Epithelial cell of esophagus (primary cell): Measurements from ENCODE around the gene C3orf62.
"Not testable (repeated sequence)": the region's sequence is repeated elsewhere in the genome, so short reads cannot be mapped to it uniquely, and the experiment has no call there.

ENCODE experiments used
- DNase-seq: peaks from one replicate; pipeline ENCODE4 v3.0.0; 2010; ENCODE audit warnings: low read depth
- H3K4me3 ChIP-seq: 2 replicates; pipeline ENCODE4 v1.5.1; 2011; ENCODE audit warnings: mild to moderate bottlenecking, low read length, control low read depth
- CTCF ChIP-seq: IDR thresholded peaks from 2 replicates; pipeline ENCODE4 v1.5.1; 2011; ENCODE audit warnings: low read depth, mild to moderate bottlenecking, low read length, control low read depth, inconsistent platforms; ENCODE audit not compliant: insufficient read depth; ENCODE audit errors: missing control alignments

Gene C3orf62

GRCh38 chr3:49237344-49237743 is 39.7 kb downstream of the C3orf62 start:
- no peak for DNase-seq
- no peak for TF ChIP-seq CTCF
- no peak overlapping the region for H3K4me3 ChIP-seq

- DNase-seq = no peak
- no peak for TF ChIP-seq CTCF
- no peak overlapping the region for H3K4me3 ChIP-seq
These were observed 40.8 kb downstream of the C3orf62 start for GRCh38 chr3:49236226-49236625.

GRCh38 chr3:49228817-49229216 is 48.2 kb downstream of the C3orf62 start:
- DNase-seq, H3K4me3 ChIP-seq: not testable (repeated sequence)

GRCh38 chr3:49222002-49222401 is 55.0 kb downstream of the C3orf62 start:
- peak; percentile 91 for DNase-seq
- no peak for TF ChIP-seq CTCF
- H3K4me3 ChIP-seq = no peak overlapping the region

GRCh38 chr3:49220985-49221563 is 56.0 kb downstream of the C3orf62 start:
- H3K4me3 ChIP-seq, DNase-seq: not testable (repeated sequence)

- TF ChIP-seq CTCF = no peak
- H3K4me3 ChIP-seq = no peak overlapping the region
- DNase-seq = no peak
These were observed 57.9 kb downstream of the C3orf62 start for GRCh38 chr3:49219132-49219531.
